Thymus (tissue), 11 donors: ENCODE data around the gene HRC. TPM values are rescaled to one million over a fixed set of nuclear protein-coding genes. Genes with fewer than 3 reads are reported as not detected.
A peak's percentile ranks its signal among the peaks of the same experiment; 100 is the strongest.

Experiments used
- DNase-seq, 9 donors: peaks; one replicate each; pipeline ENCODE4 v3.0.0-alpha.2; 2013; ENCODE audit warnings: low spot score in 9 of 9, low read depth in 6 of 9, missing footprints in 1 of 9
- H3K27ac ChIP-seq, 2 donors: one replicate each; pipeline ENCODE4 v1.5.1; 2013; ENCODE audit warnings: control low read depth in 1 of 2, low read depth in 1 of 2, low read length in 1 of 2, mild to moderate bottlenecking in 1 of 2, moderate library complexity in 1 of 2
- H3K27me3 ChIP-seq, 2 donors: one replicate each; pipeline ENCODE4 v1.5.1; 2013; ENCODE audit warnings: low read length in 1 of 2; ENCODE audit not compliant: control insufficient read depth in 2 of 2, insufficient read depth in 1 of 2
- H3K36me3 ChIP-seq, 2 donors: one replicate each; pipeline ENCODE4 v1.5.1; 2013; ENCODE audit warnings: low read length in 1 of 2, mild to moderate bottlenecking in 1 of 2, moderate library complexity in 1 of 2; ENCODE audit not compliant: control insufficient read depth in 2 of 2, insufficient read depth in 2 of 2
- H3K4me1 ChIP-seq, 2 donors: one replicate each; pipeline ENCODE4 v1.5.1; 2013; ENCODE audit warnings: low read length in 2 of 2; ENCODE audit not compliant: control insufficient read depth in 2 of 2, insufficient read depth in 2 of 2
- H3K4me3 ChIP-seq, 2 donors: one replicate each; pipeline ENCODE4 v1.5.1; 2013; ENCODE audit warnings: low read length in 2 of 2, control low read depth in 1 of 2, mild to moderate bottlenecking in 1 of 2
- H3K9me3 ChIP-seq, 2 donors: one replicate each; pipeline ENCODE4 v1.5.1; 2013; ENCODE audit warnings: low read length in 1 of 2, mild to moderate bottlenecking in 1 of 2; ENCODE audit not compliant: control insufficient read depth in 2 of 2, insufficient read depth in 1 of 2
- WGBS: extraction: QIAGEN DNeasy Blood & Tissue Kit; methylation state at CpG from one replicate; pipeline ENCODE4 v1.1.7; 2013; 5-methylcytosine and 5-hydroxymethylcytosine counted together
- polyA plus RNA-seq: library from polyadenylated mRNA; stranded (reverse); fragments of 200-250 nt; gene quantifications from one replicate; pipeline ENCODE4 v1.2.3, GENCODE V29; 2013
- total RNA-seq: library from RNA; stranded (reverse); fragments of 120-200 nt; gene quantifications from one replicate; pipeline ENCODE4 v1.2.4, GENCODE V29; 2013
- donor health status: healthy.

The HRC gene
- total and polyA plus RNA-seq, 2 donors, result 1.1 to 1.3 TPM

DNA sequence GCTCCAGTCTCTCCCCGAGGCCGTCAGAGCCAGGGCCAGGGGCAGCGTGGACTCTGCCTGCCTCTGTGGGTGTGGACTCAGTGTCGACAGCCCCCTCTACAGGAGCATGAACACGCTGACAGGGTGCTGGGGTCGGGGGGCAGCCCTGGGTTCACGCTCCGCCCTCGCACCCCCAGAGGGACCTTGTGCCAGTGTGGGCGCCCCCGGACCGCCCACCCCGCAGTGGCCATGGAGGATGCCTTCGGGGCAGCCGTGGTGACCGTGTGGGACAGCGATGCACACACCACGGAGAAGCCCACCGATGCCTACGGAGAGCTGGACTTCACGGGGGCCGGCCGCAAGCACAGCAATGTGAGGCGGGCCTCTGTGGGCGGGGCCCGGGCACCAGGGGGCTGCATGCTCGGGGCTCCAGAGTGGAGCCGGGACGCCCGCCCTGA is 10.7 kb upstream of the HRC start:
- Histone ChIP-seq H3K4me3 (no peak overlapping the region), H3K27ac (no peak overlapping the region)

DNA sequence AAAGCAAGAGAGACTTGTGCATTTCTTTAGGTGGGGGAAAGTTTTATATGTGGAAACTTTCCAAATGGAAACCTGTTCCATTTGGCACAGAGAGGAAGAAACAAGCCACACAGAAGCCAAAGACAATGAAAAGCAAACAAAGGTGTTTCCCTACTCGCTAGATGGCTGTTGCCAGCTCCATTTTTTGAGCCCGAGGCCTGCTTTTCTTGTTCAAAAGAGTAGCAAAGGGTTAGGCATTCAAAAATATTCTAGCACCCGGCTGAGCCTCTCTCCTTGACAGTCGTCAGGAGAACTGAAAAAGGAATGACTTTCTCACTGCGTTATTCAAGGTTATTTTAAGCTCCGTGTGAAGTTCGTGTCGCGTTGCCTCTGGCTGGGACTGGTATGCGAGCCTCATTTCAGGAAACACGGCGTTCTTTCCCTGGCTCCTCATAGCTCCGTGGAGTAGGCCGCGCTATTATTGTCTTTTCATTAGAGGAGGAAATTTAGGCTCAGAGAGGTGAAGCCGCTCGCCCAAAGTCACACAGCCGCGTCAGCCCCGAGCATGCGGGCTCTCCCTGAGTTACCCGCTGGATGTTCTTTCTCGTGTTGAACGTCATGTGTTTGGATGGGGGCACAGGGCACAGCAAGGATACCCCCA is 10.0 kb upstream of the HRC start:
- H3K27ac ChIP-seq, result no peak overlapping the region
- H3K27me3 ChIP-seq, result peaks cover 0 to 42% of the 10 kb centered on the region in 2 donors
- no peak for DNase-seq
- peaks cover 0 to 3% of the 10 kb centered on the region in 2 donors for H3K4me1 ChIP-seq
- no peak overlapping the region for H3K4me3 ChIP-seq
- no peaks in the 10 kb centered on the region for H3K9me3 ChIP-seq
- 87% methylated on average over 24 of the region's 24 CpGs for WGBS
- H3K36me3 ChIP-seq, result no peaks in the 10 kb centered on the region

More for the DNA sequence above, 10.7 kb upstream of the HRC start:
- WGBS, result 67% methylated on average over 30 of the region's 30 CpGs
- Histone ChIP-seq H3K36me3 (no peaks in the 10 kb centered on the region), H3K27me3 (peaks cover 0 to 37% of the 10 kb centered on the region in 2 donors), H3K4me1 (peaks cover 0 to 3% of the 10 kb centered on the region in 2 donors), H3K9me3 (no peaks in the 10 kb centered on the region)
- no peak for DNase-seq

GRCh38 chr19:49161987-49162386 is 6.8 kb upstream of the HRC start:
- H3K4me3 ChIP-seq, result no peak overlapping the region
- peaks cover 14 to 67% of the 10 kb centered on the region in 2 donors for H3K27me3 ChIP-seq
- peaks cover 0 to 11% of the 10 kb centered on the region in 2 donors for H3K4me1 ChIP-seq
- H3K9me3 ChIP-seq, result peaks cover 0 to 1% of the 10 kb centered on the region in 2 donors
- no peak for DNase-seq
- 78% methylated on average over 4 of the region's 4 CpGs for WGBS
- H3K27ac ChIP-seq, result no peak overlapping the region
- no peaks in the 10 kb centered on the region for H3K36me3 ChIP-seq

DNA sequence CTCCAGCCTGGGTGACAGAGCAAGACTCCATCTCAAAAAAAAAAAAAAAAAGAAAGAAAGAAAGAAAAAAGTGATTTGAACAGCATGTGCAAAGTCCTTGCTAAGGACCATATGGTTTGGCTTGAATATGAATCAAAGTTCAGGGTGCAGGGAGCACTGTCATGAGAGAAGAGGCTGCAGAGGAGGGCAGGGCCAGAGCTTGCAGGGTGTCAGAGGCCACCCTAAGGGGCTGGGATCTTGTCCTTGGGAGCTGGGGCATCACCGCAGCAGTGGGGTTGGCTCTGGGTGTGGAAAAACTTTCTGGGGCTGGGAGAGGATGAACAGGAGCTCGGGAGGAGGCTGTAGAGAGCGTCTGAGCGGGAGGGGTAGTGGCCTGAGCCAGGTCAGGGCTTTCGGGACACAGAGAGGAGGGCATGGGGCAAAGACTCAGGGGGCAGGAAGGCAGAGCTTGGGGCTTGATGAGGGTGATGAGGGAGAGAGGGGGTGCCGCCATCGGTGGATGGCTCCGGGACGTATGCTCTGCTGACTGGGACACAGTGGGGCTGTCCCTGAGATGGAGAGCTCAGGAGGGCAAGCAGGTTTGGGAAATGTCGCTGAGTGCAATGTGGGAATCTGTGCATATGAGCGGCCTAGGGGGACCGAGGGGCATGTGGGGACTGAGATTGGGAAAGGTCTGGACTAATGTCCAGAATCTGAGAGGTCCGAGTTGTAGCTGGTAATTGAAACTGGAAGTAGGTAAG is 5.4 kb upstream of the HRC start:
- no peak overlapping the region for H3K27ac ChIP-seq
- H3K4me3 ChIP-seq, result no peak overlapping the region
- peaks cover 0 to 10% of the 10 kb centered on the region in 2 donors for H3K4me1 ChIP-seq
- DNase-seq, result no peak
- WGBS, result 95% methylated on average over 13 of the region's 13 CpGs
- H3K36me3 ChIP-seq, result no peaks in the 10 kb centered on the region
- peaks cover 14 to 67% of the 10 kb centered on the region in 2 donors for H3K27me3 ChIP-seq
- H3K9me3 ChIP-seq, result peaks cover 0 to 1% of the 10 kb centered on the region in 2 donors

GRCh38 chr19:49157445-49158224 is 2.4 kb upstream of the HRC start, which contains the start of gene TRPM4:
Gene TRPM4 (plus strand): TSS chr19:49157792. CDS start chr19:49157867, 75 bp downstream.
- Histone ChIP-seq H3K4me1 (peaks cover 0 to 8% of the 10 kb centered on the region in 2 donors), H3K9me3 (peaks cover 0 to 1% of the 10 kb centered on the region in 2 donors), H3K36me3 (no peaks in the 10 kb centered on the region), H3K27me3 (peaks cover 22 to 78% of the 10 kb centered on the region in 2 donors), H3K27ac (no peak within 1 kb of the TSS), H3K4me3 (peak within 1 kb of the TSS; percentile 35 to 37)
- WGBS, result 2% methylated on average over 41 of the region's 41 CpGs
- no peak for DNase-seq

- Histone ChIP-seq H3K36me3 (no peaks in the 10 kb centered on the region), H3K4me3 (no peak overlapping the region), H3K27me3 (peaks cover 35 to 93% of the 10 kb centered on the region in 2 donors), H3K27ac (no peak overlapping the region), H3K9me3 (peaks cover 5 to 8% of the 10 kb centered on the region in 2 donors), H3K4me1 (peaks cover 0 to 8% of the 10 kb centered on the region in 2 donors)
- WGBS, result 59% methylated on average over 4 of the region's 4 CpGs
- DNase-seq, result no peak
Observed at GRCh38 chr19:49155820-49156346, 687 bp upstream of the HRC start.

- Histone ChIP-seq H3K27ac (no peak overlapping the region), H3K27me3 (peaks cover 47 to 96% of the 10 kb centered on the region in 2 donors), H3K9me3 (peaks cover 5 to 13% of the 10 kb centered on the region in 2 donors), H3K4me1 (peaks cover 2 to 24% of the 10 kb centered on the region in 2 donors), H3K36me3 (no peaks in the 10 kb centered on the region), H3K4me3 (no peak overlapping the region)
- 98% methylated on average over 6 of the region's 6 CpGs for WGBS
- DNase-seq, result no peak
Observed at GRCh38 chr19:49154279-49154678, 917 bp downstream of the HRC start.

DNA sequence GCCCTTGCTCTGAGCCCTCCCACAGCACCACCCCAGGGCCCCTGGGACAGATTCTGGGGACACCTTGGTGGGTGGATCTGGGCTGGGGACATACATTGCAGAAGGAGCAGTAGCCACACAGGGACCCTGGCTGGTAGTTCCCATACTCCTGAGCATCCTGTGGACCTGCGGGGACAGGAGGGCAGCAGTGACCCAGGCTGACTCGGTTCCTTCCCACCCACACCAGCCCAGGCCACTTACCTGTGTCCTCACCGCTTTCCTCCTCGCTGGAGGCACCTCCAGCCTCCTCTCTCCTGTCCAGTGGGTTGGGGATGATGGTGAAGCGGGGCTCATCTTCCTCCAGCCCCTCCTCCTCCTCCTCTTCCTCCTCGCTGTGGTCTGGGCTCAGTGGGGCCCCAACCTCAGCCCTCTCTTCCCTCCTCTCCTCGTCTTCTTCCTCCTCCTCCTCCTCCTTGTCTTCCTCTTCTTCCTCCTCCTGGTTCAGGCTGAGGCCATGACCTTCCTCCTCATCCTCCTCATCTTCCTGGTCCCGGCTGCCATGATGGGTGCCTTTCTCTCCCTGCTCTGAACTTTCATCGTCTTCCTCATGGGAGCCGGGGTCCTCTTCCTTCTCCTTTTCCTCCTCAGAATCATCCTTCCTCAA is 1.9 kb downstream of the HRC start:
- no peak overlapping the region for H3K4me3 ChIP-seq
- 90% methylated on average over 10 of the region's 10 CpGs for WGBS
- peaks cover 48 to 98% of the 10 kb centered on the region in 2 donors for H3K27me3 ChIP-seq
- no peaks in the 10 kb centered on the region for H3K36me3 ChIP-seq
- H3K27ac ChIP-seq, result no peak overlapping the region
- peaks cover 2 to 26% of the 10 kb centered on the region in 2 donors for H3K4me1 ChIP-seq
- peaks cover 5 to 13% of the 10 kb centered on the region in 2 donors for H3K9me3 ChIP-seq
- no peak for DNase-seq
